ENCODE measurements around the gene CCSER1. TPM values are rescaled to one million over a fixed set of nuclear protein-coding genes. Genes with fewer than 3 reads are reported as not detected.

CCSER1 gene
- total RNA-seq, 2 experiments from 2014 or later = not detected

DNA sequence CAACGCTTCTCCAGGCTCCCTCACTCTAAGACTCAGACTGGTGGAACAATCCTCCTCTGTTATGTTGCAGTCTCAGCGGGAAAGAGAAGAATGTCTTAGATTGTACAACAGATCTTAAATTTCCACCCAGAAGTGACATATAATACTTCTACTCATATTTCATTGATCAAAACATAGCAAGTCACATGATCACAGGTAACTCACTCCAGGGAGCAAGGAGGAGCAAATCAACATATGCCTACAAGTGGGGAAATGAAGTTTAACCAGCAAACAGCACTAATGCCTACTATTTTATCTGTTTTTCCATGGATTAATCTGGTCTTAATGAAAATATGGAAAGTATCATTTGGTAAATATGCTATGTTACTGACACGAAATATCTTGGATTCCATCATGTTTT lies 819.8 kb downstream of the CCSER1 start:
- POLR2A ChIA-PET = no interaction called here

GRCh38 chr4:90950385-90950841 lies 823.2 kb downstream of the CCSER1 start:
- POLR2A ChIA-PET = no interaction called here
- intact Hi-C loops (cut with micrococcal nuclease) = no loop called here
- CTCF ChIA-PET = no interaction called here
- DNase-seq (no peak), ATAC-seq (no peak)
- Mint-ChIP-seq H3K4me3 (no peak overlapping the region), H3K36me3 (ENCODE audit: low read depth) (no peaks in the 10 kb centered on the region), H3K4me1 (ENCODE audit: low read depth) (no peaks in the 10 kb centered on the region), H3K9me3 (peaks cover 2% of the 10 kb centered on the region), H3K27me3 (no peaks in the 10 kb centered on the region), H3K27ac (no peak overlapping the region)
- TF ChIP-seq, protein P1, sequence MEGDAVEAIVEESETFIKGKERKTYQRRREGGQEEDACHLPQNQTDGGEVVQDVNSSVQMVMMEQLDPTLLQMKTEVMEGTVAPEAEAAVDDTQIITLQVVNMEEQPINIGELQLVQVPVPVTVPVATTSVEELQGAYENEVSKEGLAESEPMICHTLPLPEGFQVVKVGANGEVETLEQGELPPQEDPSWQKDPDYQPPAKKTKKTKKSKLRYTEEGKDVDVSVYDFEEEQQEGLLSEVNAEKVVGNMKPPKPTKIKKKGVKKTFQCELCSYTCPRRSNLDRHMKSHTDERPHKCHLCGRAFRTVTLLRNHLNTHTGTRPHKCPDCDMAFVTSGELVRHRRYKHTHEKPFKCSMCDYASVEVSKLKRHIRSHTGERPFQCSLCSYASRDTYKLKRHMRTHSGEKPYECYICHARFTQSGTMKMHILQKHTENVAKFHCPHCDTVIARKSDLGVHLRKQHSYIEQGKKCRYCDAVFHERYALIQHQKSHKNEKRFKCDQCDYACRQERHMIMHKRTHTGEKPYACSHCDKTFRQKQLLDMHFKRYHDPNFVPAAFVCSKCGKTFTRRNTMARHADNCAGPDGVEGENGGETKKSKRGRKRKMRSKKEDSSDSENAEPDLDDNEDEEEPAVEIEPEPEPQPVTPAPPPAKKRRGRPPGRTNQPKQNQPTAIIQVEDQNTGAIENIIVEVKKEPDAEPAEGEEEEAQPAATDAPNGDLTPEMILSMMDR (IDR thresholded peaks at IDR 0.05) = no peak

More for the DNA sequence above, 819.8 kb downstream of the CCSER1 start:
- TF ChIP-seq, protein P1 (IDR thresholded peaks at IDR 0.05) = no peak
- no peak overlapping the region for H3K27ac Mint-ChIP-seq
- CTCF ChIA-PET = no interaction called here
- no peaks in the 10 kb centered on the region for H3K27me3 Mint-ChIP-seq
- H3K4me3 Mint-ChIP-seq = no peak overlapping the region
- DNase-seq (no peak), ATAC-seq (no peak)
- intact Hi-C loops (cut with micrococcal nuclease) = no loop called here
- no peaks in the 10 kb centered on the region for H3K4me1 Mint-ChIP-seq (ENCODE audit: low read depth)
- no peaks in the 10 kb centered on the region for H3K36me3 Mint-ChIP-seq (ENCODE audit: low read depth)
- H3K9me3 Mint-ChIP-seq = peaks cover 3% of the 10 kb centered on the region

- Mint-ChIP-seq H3K27me3 (no peaks in the 10 kb centered on the region), H3K4me3 (no peak overlapping the region), H3K4me1 (ENCODE audit: low read depth) (no peaks in the 10 kb centered on the region), H3K36me3 (ENCODE audit: low read depth) (no peaks in the 10 kb centered on the region), H3K9me3 (no peaks in the 10 kb centered on the region), H3K27ac (no peak overlapping the region)
- CTCF ChIA-PET = no interaction called here
- POLR2A ChIA-PET = no interaction called here
- DNase-seq (no peak), ATAC-seq (no peak)
- TF ChIP-seq, protein P1 (IDR thresholded peaks at IDR 0.05) = no peak
- intact Hi-C loops (cut with micrococcal nuclease) = no loop called here
Observed at GRCh38 chr4:90951037-90951436, 823.8 kb downstream of the CCSER1 start.

- ChIA-PET CTCF (no interaction called here), POLR2A (no interaction called here)
- Mint-ChIP-seq H3K27ac (no peak overlapping the region), H3K27me3 (no peaks in the 10 kb centered on the region), H3K36me3 (ENCODE audit: low read depth) (no peaks in the 10 kb centered on the region), H3K4me1 (ENCODE audit: low read depth) (no peaks in the 10 kb centered on the region), H3K9me3 (peaks cover 4% of the 10 kb centered on the region), H3K4me3 (no peak overlapping the region)
- ATAC-seq (no peak), DNase-seq (no peak)
- intact Hi-C loops (cut with micrococcal nuclease) = no loop called here
- TF ChIP-seq, protein P1 (IDR thresholded peaks at IDR 0.05) = no peak
Observed at GRCh38 chr4:90958256-90958895, 831.2 kb downstream of the CCSER1 start.

- CTCF ChIA-PET = no interaction called here
- no peak for ATAC-seq
- TF ChIP-seq, protein P1 (IDR thresholded peaks at IDR 0.05) = no peak
- Mint-ChIP-seq H3K36me3 (ENCODE audit: low read depth) (no peaks in the 10 kb centered on the region), H3K4me3 (no peak overlapping the region), H3K27me3 (no peaks in the 10 kb centered on the region), H3K27ac (no peak overlapping the region), H3K4me1 (ENCODE audit: low read depth) (no peaks in the 10 kb centered on the region), H3K9me3 (peaks cover 4% of the 10 kb centered on the region)
- POLR2A ChIA-PET = no interaction called here
- DNase-seq = no peak
- intact Hi-C loops (cut with micrococcal nuclease) = no loop called here
Observed at GRCh38 chr4:90960433-90960832, 833.2 kb downstream of the CCSER1 start.

Data from activated CD8-positive, alpha-beta T cell treated with anti-CD3 and anti-CD28 coated beads for 36 hours (primary cell).